K562 (cell line): ENCODE data around the gene TESK2. TPM values are rescaled to one million over a fixed set of nuclear protein-coding genes. Genes with fewer than 3 reads are reported as not detected.

Experiments used
- ARID3B ChIP-seq: fragments of 250-450 bp; sonication (Bioruptor Pico); IDR thresholded peaks from 2 replicates; pipeline ENCODE4 v1.4.0; 2020; ENCODE audit warnings: borderline replicate concordance
- CBFB ChIP-seq: sonication (generic); formaldehyde crosslinking; IDR thresholded peaks from 2 replicates; pipeline ENCODE4 v1.4.0; 2020; ENCODE audit warnings: mild to moderate bottlenecking, missing genetic modification reagents
- DIDO1 ChIP-seq: fragments of 450-650 bp; IDR thresholded peaks from 2 replicates; pipeline ENCODE4 v1.6.1; 2016; ENCODE audit warnings: low read depth, missing biosample characterization, missing genetic modification characterization
- GTF2A2 ChIP-seq: IDR thresholded peaks from 2 replicates; pipeline ENCODE4 v1.6.1; 2016; ENCODE audit warnings: mild to moderate bottlenecking, missing genetic modification characterization, missing compliant biosample characterization
- HNRNPK ChIP-seq: fragments of 200-400 bp; formaldehyde crosslinking; IDR thresholded peaks from one replicate; pipeline ENCODE4 v1.6.1; 2018; ENCODE audit warnings: mild to moderate bottlenecking, low read depth, low read length; ENCODE audit not compliant: poor library complexity, severe bottlenecking
- JUN ChIP-seq, 2 experiments: sonication (generic) in 1 of 2; formaldehyde crosslinking in 1 of 2; IDR thresholded peaks; 2 replicates each; pipeline versions ENCODE4 v1.6.1 to v1.8.0; 2012 to 2022; ENCODE audit warnings: borderline replicate concordance in 2 of 2, mild to moderate bottlenecking in 2 of 2, improper control_type of control experiment in 1 of 2, low read depth in 1 of 2, low read length in 1 of 2, missing genetic modification reagents in 1 of 2
- KLF13 ChIP-seq: fragments of 450-650 bp; IDR thresholded peaks from 2 replicates; pipeline ENCODE4 v1.6.1; 2016; ENCODE audit warnings: missing genetic modification characterization, low read depth, mild to moderate bottlenecking, missing compliant biosample characterization, moderate library complexity, borderline replicate concordance
- NFRKB ChIP-seq: fragments of 450-650 bp; IDR thresholded peaks from 2 replicates; pipeline ENCODE4 v1.6.1; 2016; ENCODE audit warnings: low read depth
- PHF21A ChIP-seq: fragments of 450-650 bp; IDR thresholded peaks from 2 replicates; pipeline ENCODE4 v1.6.1; 2017; ENCODE audit warnings: low read depth, borderline replicate concordance
- RNF2 ChIP-seq: sonication (generic); IDR thresholded peaks from 2 replicates; pipeline ENCODE4 v1.6.1; 2016
- SMARCA4 ChIP-seq: fragments of 450-650 bp; IDR thresholded peaks from 2 replicates; pipeline ENCODE4 v1.6.1; 2016
- SMC3 ChIP-seq: conservative IDR thresholded peaks from 2 replicates; pipeline ENCODE4 v1.6.1; 2011; ENCODE audit warnings: low read depth, low read length, improper control_type of control experiment; ENCODE audit not compliant: insufficient read depth
- SNRNP70 ChIP-seq: fragments of 200-400 bp; formaldehyde crosslinking; optimal IDR thresholded peaks from 2 replicates; pipeline ENCODE3; 2017; ENCODE audit warnings: low read depth, low read length
- SPI1 ChIP-seq: IDR thresholded peaks from 2 replicates; pipeline ENCODE4 v1.6.1; 2011; ENCODE audit warnings: low read depth, low read length, control low read depth, borderline replicate concordance
- TAF9B ChIP-seq: fragments of 450-650 bp; IDR thresholded peaks from 2 replicates; pipeline ENCODE4 v1.6.1; 2018; ENCODE audit warnings: mild to moderate bottlenecking; ENCODE audit not compliant: partially characterized antibody
- TCF15 ChIP-seq: fragments of 250-450 bp; sonication (Bioruptor Pico); IDR thresholded peaks from 2 replicates; pipeline ENCODE4 v1.8.0; 2022; ENCODE audit warnings: moderate library complexity, mild to moderate bottlenecking, inconsistent platforms
- XRCC3 ChIP-seq: fragments of 450-650 bp; IDR thresholded peaks from 2 replicates; pipeline ENCODE4 v1.6.1; 2017; ENCODE audit warnings: mild to moderate bottlenecking, moderate library complexity
- ZNF280B ChIP-seq: fragments of 250-450 bp; sonication (Bioruptor Pico); IDR thresholded peaks from 2 replicates; pipeline ENCODE4 v1.5.1; 2021; ENCODE audit warnings: mild to moderate bottlenecking
- ZNF707 ChIP-seq: fragments of 250-450 bp; sonication (Bioruptor Pico); conservative IDR thresholded peaks from 2 replicates; pipeline ENCODE4 v1.8.0; 2022; ENCODE audit warnings: inconsistent platforms, mild to moderate bottlenecking, moderate library complexity
- ZSCAN29 ChIP-seq: fragments of 450-650 bp; IDR thresholded peaks from 2 replicates; pipeline ENCODE4 v1.6.1; 2017
- polyA plus RNA-seq, 8 experiments: library from polyadenylated mRNA; depleted of rRNA in 4 of 8; stranded (reverse) in 5 of 8; unstranded in 3 of 8; fragments of >200 nt; fragmentation: Nextera tagmentation in 2 of 8; fragmentation: Illumina TruSeq in 1 of 8; extraction: Ambion mirVana in 2 of 8; extraction: Trizol in 1 of 8; gene quantifications; 2 replicates each; pipeline versions ENCODE4 v1.2.1 to v1.2.3, GENCODE V29; 2011 to 2014; ENCODE audit warnings: inconsistent platforms in 1 of 8, missing spikeins in 1 of 8
- total RNA-seq, 7 experiments: library from RNA; depleted of rRNA in 6 of 7; stranded (reverse); fragments of >200 nt in 6 of 7; fragmentation: Illumina TruSeq in 2 of 7; extraction: Trizol in 2 of 7; gene quantifications; 2 replicates each; pipeline versions ENCODE4 v1.2.1 to v1.2.3, GENCODE V29; 2011 to 2021; ENCODE audit warnings: low replicate concordance in 1 of 7
- TF ChIP-seq, protein P1 (sequence below): fragments of 250-450 bp; sonication (Bioruptor Pico); IDR thresholded peaks from 2 replicates; pipeline ENCODE4 v1.5.0; 2021; ENCODE audit warnings: mild to moderate bottlenecking, borderline replicate concordance
- TF ChIP-seq, protein P2 (sequence below): fragments of 250-450 bp; sonication (Bioruptor Pico); IDR thresholded peaks from 2 replicates; pipeline ENCODE4 v1.8.0; 2021; ENCODE audit warnings: borderline replicate concordance, mild to moderate bottlenecking, moderate library complexity; ENCODE audit not compliant: poor library complexity, severe bottlenecking

TESK2 gene
- total and polyA plus RNA-seq, 9 of the 15 experiments (the other 6 are each of a cell fraction or from before 2014, with no cell fraction given) = 1.6 to 5.3 (median 3.7) TPM

DNA sequence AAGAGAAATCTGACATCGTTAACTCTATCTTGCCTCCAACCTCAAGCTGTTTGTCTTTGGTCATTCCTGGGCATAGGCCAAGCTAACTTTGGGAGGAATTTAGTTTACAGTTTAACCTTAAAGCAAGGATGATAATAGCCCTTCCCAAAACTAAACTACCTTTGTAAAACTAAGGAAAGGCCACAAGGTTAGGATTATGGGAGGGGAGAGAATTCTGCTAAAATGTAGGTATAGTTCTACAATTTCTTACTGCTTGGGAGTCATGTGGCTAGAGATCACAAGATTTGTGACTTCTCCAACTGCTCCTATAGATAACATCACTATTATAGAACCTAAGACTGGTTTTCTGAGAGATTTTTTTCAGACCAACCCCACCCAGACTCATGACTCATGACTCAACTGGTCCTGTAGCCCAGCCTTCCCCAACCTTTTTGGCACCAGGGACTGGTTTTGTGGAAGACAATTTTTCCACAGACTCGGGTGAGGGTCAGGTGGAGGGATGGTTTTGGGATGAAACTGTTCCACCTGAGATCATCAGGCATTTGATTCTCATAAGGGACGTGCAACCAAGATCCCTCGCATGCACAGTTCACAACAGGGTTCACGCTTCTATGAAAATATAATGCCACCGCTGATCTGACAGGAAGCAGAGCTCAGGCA is 80.0 kb downstream of the TESK2 start (continued):
- TF ChIP-seq, protein P1, sequence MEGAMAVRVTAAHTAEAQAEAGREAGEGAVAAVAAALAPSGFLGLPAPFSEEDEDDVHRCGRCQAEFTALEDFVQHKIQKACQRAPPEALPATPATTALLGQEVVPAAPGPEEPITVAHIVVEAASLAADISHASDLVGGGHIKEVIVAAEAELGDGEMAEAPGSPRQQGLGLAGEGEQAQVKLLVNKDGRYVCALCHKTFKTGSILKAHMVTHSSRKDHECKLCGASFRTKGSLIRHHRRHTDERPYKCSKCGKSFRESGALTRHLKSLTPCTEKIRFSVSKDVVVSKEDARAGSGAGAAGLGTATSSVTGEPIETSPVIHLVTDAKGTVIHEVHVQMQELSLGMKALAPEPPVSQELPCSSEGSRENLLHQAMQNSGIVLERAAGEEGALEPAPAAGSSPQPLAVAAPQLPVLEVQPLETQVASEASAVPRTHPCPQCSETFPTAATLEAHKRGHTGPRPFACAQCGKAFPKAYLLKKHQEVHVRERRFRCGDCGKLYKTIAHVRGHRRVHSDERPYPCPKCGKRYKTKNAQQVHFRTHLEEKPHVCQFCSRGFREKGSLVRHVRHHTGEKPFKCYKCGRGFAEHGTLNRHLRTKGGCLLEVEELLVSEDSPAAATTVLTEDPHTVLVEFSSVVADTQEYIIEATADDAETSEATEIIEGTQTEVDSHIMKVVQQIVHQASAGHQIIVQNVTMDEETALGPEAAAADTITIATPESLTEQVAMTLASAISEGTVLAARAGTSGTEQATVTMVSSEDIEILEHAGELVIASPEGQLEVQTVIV (CRISPR knock-in tag) = peak; percentile 43; the same call in 1 of the 2 replicates
- TF ChIP-seq GTF2A2 (tag) (no peak), TAF9B (no peak), PHF21A (no peak), ZSCAN29 (no peak), SMARCA4 (peak; percentile 81), RNF2 (peak; percentile 65; the same call in 1 of the 2 replicates), SMC3 (no peak), CBFB (CRISPR knock-in tag) (no peak), DIDO1 (no peak), ARID3B (no peak), JUN (IDR thresholded peaks at IDR 0.05; ENCODE audit: borderline replicate concordance, low read depth, low read length) (peak; percentile 75; the same call in 1 of the 2 replicates), JUN (CRISPR knock-in tag; IDR thresholded peaks at IDR 0.05; ENCODE audit: borderline replicate concordance) (no peak), XRCC3 (no peak), SPI1 (no peak), NFRKB (no peak), SNRNP70 (no peak), KLF13 (no peak), ZNF280B (CRISPR knock-in tag) (no peak), HNRNPK (no peak), TCF15 (no peak), ZNF707 (no peak)
- TF ChIP-seq, protein P2, sequence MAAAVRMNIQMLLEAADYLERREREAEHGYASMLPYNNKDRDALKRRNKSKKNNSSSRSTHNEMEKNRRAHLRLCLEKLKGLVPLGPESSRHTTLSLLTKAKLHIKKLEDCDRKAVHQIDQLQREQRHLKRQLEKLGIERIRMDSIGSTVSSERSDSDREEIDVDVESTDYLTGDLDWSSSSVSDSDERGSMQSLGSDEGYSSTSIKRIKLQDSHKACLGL (CRISPR knock-in tag) = no peak
